GM19351 (cell line): Measurements from ENCODE around the gene PDCD2L.
"Not testable (repeated sequence)": the region's sequence is repeated elsewhere in the genome, so short reads cannot be mapped to it uniquely, and the experiment has no call there.

Source experiments
- ATAC-seq: cut with Tn5 transposase; IDR thresholded peaks from one replicate; pipeline ENCODE4 v1.9.1; 2021; ENCODE audit warnings: mild to moderate bottlenecking, moderate library complexity; ENCODE audit not compliant: unreplicated experiment

PDCD2L gene

DNA sequence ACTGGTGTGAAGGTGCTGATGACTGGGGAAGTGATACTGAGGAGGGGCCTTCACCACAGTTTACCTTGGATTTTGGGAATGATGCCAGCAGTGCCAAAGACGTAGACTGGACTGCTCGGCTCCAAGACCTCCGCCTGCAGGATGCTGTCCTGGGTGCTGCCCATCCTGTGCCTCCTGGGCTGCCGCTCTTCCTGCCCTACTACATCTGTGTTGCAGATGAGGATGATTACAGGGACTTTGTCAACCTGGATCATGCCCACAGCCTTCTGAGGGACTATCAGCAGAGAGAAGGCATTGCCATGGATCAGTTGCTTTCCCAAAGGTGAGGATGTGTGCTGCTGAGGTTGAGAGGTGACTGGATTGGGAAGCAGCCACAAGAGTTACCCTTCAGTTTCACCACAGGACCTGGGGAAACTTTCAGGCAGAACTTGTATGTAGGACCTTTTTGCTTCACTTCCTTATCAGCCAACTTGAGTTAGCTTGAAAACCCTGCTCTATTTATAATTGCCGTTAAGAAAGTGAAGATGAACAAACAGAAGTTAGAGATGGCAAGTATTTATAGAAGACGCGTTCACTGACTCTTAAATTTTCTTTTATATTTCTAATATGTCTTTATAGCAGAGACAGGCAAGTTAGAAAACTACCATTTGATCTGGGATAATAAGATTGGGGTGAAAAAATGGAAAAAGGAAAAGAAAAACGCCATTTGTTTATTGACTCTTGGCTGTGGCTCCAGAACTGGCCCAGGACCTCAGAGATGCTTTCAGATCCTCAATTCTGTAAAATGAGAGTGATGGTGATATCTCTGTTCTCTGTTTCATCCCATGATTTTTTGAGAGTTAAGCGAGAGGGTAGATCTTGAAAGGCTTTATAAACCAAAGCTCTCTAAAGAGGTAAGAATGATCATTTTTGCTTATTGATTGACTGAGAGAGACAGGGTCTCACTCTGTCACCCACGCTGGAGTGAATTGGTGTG is 5.3 kb downstream of the PDCD2L start:
- ATAC-seq = no peak

DNA sequence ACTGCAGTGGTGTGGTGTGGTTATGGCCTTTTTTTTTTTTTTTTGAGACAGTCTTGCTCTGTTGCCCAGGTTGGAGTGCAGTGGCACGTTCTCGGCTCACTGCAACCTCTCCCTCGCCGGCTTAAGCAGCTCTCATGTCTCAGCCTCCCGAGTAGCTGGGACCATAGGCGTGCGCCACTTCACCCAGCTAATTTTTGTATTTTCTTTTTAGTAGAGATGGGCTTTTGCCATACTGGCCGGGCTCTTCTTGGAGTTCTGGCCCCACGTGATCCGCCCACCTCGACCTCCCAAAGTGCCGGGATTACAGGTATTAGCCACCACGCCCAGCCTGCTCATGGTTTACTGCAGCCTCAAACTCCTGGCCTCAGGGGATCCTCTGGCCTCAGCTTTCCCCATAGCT is 7.0 kb downstream of the PDCD2L start:
- no peak for ATAC-seq

- no peak for ATAC-seq
These were observed 11.9 kb downstream of the PDCD2L start for GRCh38 chr19:34416021-34416545.

- no peak for ATAC-seq
These were observed 14.1 kb downstream of the PDCD2L start for GRCh38 chr19:34418300-34418699.

- ATAC-seq = no peak
These were observed 22.0 kb downstream of the PDCD2L start for GRCh38 chr19:34426096-34426661.

- ATAC-seq = peak; percentile 48
These were observed 24.5 kb downstream of the PDCD2L start for GRCh38 chr19:34428549-34429285.

DNA sequence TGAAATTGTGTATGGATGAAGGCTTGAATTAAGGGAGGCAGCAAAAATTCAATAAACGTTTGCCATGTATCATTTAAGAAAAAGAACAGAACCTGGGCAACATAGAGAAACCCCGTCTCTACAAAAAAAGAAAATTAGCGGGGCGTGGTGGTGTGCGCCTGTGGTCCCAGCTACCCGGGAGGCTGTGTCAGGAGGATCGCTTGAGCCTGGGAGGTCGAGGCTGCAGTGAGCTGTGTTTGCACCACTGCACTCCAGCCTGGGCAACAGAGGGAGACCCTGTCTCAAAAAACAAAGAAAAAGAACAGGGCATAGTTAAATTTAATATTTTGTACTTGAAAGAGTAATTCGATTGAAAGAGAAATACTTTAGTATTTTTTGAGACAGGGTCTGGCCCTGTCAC is 25.4 kb downstream of the PDCD2L start:
- ATAC-seq = no peak

- ATAC-seq = peak; percentile 42
These were observed 26.8 kb downstream of the PDCD2L start for GRCh38 chr19:34430738-34431625.

- no peak for ATAC-seq
These were observed 27.6 kb downstream of the PDCD2L start for GRCh38 chr19:34431681-34432402.

- ATAC-seq = no peak
These were observed 28.6 kb downstream of the PDCD2L start for GRCh38 chr19:34432797-34433196.

- ATAC-seq = no peak
These were observed 32.5 kb downstream of the PDCD2L start for GRCh38 chr19:34436716-34437115.

- ATAC-seq = no peak
These were observed 44.0 kb downstream of the PDCD2L start for GRCh38 chr19:34448191-34448590.

- no peak for ATAC-seq
These were observed 48.5 kb downstream of the PDCD2L start for GRCh38 chr19:34452723-34453122.

DNA sequence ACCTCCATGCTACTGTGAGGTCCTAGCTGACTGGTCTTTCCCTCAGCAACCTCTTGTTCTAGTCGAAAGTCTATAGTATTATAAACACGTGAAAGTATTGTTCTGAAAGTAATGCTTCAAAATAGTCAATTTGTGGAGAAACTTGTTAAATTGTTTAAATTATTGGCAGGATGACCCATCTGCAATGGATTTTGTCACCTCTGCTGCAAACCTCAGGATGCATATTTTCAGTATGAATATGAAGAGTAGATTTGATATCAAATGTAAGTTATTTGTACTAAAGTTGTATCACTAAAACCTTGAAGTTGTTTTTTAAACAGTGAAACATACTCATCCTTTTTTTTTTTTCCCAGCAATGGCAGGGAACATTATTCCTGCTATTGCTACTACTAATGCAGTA is 49.9 kb downstream of the PDCD2L start:
- ATAC-seq = no peak

DNA sequence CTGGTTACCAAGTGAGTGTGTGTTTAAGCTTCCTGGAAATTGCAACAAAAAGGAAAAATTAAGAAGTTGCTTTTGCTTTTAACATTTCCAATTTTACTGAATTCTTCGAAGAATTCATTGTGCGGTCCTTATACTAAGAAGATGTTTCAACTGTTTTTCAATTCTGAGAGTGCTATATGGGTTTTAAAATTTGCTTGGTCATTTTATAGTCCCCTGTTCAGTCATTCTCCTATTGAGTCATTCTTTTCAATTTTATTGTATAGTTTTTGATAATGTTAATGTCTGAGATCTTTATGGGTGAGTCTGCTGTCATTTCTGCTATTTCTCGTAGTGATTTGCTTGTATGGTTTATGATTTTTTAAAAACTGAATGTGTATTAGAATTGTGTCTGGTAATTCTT is 50.5 kb downstream of the PDCD2L start:
- ATAC-seq = no peak

- ATAC-seq = not testable (repeated sequence)
These were observed 51.7 kb downstream of the PDCD2L start for GRCh38 chr19:34455783-34456480.

DNA sequence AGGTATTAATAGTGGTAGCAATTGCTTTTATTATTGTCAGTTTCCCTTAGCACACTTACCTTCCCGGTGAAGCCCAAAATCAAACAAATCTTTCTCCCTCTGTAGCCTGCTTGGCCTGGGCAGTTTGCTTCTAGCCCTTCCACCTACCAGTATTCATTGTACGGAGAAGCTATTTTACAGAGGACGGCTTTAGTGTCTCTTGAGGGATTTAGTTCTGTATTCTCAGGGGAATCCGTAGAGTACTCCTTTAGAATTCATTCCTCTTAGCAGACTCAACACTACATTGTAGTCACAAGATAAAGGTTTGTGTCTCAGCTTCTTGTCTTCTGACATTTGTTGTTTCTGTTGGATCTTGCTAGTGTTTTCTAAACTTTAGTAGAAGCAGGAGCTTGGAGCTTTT is 53.2 kb downstream of the PDCD2L start:
- no peak for ATAC-seq

DNA sequence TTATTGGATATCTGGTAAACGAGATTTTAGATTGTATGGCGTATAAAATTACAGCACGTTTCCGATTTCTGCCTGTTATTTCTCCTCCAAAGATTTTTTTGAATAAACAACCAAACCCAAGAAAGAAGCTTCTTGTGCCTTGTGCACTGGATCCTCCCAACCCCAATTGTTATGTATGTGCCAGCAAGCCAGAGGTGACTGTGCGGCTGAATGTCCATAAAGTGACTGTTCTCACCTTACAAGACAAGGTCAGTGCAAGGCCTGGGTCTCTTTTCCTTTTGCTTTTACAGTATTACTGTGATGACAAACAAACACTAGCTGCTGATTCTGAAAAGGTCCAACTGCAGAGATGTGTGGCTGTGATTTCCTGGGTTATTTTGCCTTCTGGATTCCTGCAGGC is 54.5 kb downstream of the PDCD2L start:
- no peak for ATAC-seq

DNA sequence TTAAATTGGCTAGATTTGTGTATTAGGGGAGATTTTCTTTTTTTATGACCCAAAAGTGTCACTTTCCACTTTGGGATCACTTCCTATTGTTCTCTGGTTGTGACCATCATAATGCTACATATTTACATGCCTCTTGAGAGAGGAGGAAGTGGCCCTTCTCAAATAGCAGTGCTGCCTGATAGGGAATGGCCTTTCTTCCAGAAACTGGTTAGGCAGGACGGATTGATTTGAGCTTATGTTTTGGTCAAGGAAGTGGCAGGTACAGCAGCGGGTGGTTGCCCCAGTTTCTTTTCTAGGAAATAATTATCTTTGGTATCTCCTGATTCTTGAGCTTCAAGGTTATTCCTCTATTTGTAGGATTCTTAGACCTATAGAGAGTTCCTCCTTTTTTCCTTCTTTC is 55.4 kb downstream of the PDCD2L start:
- ATAC-seq = no peak
